NOMO-1 treated with dmso at 0.1 percent for 144 hours (cell line): ENCODE results near the gene OBSCN.
A peak's percentile ranks its signal among the peaks of the same experiment; 100 is the strongest.
"Not testable (repeated sequence)": the region's sequence is repeated elsewhere in the genome, so short reads cannot be mapped to it uniquely, and the experiment has no call there.

Source experiments
- DNase-seq: peaks from one replicate; lab custom pipeline; 2025; ENCODE audit not compliant: unreplicated experiment; lab: John Stamatoyannopoulos, UW

The OBSCN gene

GRCh38 chr1:228211531-228212414 is 3.9 kb downstream of the OBSCN start:
- DNase-seq, result no peak

DNA sequence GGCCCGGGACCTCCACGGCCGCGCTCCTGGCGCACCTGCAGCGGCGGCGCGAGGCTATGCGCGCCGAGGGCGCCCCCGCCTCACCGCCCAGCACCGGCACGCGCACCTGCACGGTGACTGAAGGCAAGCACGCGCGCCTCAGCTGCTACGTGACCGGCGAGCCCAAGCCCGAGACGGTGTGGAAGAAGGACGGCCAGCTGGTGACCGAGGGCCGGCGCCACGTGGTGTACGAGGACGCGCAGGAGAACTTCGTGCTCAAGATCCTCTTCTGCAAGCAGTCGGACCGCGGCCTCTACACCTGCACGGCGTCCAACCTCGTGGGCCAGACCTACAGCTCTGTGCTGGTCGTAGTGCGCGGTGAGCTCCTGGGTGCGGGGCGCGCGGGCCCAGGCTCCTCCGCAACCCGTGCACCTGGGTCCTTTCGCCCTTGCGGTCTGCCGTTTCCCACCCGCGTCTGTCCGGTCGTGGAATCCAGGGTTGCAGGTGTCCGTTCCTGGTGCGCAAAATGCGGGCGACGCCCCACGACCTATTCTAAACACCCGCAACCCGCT is 4.6 kb downstream of the OBSCN start:
- no peak for DNase-seq

DNA sequence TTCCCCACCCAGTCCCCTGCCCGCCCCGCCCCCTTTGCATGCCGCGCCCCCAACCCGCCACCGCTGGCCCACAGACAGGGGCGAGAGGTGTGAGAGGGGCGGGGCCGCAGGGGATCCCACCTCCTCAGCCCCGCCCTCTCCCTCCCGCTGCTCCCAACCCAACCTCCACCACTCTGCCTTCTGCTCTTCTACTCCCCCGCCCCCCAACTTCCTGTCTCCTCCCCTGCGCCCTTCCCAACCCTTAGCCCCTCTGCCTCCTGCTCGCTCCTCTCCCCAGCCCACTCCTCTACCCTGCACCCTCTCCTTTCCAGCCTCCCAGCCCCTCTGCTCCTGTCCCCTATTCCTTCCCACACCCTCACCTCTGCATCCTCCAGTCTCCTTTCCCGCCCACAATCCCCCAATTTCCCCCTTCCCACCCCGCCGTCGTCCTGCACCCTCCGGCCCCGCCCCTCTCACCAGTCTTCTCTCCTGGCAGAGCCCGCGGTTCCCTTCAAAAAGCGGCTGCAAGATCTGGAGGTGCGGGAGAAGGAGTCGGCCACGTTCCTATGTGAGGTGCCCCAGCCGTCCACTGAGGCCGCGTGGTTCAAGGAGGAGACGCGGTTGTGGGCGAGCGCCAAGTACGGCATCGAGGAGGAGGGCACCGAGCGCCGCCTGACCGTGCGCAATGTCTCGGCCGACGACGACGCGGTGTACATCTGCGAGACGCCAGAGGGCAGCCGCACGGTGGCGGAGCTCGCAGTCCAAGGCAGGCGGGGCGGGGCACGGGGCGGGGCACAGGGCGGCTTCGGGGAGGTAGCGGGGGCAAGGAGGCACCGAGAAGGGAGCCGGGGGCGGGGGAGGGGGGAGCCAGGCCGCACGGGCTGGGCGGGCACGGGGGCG is 5.4 kb downstream of the OBSCN start:
- peak; percentile 87 for DNase-seq

DNA sequence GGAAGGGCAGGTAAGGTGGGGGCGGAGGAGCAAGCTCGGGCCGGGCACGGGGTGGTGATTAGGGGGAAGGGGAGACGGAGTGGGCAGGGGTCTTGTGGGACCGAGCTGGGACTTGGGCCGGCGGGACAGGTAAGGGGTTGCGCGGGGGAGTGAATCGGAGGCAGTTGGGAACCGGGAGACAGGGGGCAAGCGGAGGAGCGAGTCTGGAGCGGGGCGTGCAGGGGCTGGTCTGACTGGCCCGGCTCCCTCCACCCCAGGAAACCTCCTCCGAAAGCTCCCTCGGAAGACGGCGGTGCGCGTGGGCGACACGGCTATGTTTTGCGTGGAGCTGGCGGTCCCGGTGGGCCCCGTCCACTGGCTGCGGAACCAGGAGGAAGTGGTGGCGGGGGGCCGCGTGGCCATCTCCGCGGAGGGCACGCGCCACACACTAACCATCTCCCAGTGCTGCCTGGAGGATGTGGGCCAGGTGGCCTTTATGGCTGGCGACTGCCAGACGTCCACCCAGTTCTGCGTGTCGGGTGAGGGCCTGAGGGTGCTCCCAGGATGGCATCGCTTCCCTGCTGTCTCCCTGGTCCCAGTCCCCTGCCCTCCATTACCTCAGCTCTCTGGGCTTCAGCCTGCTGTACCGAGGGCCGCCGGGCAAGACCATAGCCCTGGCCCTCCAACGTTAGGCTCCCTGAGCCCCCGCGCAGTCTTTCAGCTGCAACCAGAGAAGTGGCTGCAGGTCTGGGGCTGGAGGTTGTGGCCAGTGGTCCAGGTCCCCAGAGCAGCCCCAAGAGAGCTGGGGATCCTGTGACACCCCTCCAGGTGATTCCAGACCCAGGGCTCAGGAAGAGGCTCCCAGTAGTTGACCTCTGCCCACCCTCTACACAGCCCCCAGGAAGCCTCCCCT is 6.3 kb downstream of the OBSCN start:
- no peak for DNase-seq

DNA sequence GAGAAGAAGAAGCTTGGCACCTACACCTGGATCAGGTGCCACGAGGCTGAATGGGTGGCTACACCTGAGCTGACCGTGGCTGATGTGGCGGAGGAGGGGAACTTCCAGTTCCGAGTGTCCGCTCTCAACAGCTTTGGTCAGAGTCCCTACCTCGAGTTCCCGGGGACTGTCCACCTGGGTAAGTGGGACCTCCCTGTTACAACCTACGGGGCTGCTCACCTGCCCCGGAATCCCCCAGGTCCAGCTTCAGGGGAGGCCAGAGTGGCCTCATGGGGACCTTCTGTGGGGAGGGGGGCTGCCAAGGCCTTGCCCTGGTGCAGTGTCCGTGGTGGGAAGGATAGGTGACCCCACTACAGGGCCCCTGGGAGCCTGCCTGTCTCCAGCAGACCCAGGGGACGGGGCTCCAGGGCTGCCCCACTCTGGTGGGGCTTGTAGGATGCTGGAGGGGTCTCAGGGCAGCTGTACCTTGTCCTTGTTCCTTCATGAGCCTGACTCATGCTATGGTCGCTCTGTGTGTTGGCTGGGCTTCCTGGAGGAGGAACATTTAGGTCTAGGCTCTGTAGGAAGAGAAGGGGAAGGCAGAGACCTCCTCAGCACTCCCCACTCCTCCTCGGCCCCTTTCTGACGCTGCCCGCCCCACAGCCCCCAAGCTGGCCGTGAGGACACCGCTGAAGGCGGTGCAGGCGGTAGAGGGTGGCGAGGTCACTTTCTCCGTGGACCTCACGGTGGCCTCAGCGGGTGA is 7.2 kb downstream of the OBSCN start:
- no peak for DNase-seq

DNA sequence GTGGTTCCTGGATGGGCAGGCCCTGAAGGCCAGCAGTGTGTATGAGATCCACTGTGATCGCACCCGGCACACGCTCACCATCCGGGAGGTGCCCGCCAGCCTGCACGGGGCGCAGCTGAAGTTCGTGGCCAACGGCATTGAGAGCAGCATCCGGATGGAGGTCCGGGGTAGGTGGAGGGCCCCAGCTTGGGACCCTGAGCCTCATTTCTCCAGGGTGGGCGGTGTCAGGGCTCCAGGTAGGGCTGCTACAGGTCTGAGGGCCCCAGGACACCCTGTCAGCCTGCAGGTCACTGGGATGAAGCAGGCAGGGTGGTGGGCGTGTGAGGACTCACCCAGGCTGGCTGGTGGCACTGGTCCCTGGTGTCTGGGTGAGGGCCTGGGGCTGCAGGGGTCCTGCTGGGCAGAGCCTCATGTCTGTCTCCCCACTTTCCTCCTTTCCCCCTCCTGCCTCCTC is 7.8 kb downstream of the OBSCN start:
- no peak for DNase-seq

DNA sequence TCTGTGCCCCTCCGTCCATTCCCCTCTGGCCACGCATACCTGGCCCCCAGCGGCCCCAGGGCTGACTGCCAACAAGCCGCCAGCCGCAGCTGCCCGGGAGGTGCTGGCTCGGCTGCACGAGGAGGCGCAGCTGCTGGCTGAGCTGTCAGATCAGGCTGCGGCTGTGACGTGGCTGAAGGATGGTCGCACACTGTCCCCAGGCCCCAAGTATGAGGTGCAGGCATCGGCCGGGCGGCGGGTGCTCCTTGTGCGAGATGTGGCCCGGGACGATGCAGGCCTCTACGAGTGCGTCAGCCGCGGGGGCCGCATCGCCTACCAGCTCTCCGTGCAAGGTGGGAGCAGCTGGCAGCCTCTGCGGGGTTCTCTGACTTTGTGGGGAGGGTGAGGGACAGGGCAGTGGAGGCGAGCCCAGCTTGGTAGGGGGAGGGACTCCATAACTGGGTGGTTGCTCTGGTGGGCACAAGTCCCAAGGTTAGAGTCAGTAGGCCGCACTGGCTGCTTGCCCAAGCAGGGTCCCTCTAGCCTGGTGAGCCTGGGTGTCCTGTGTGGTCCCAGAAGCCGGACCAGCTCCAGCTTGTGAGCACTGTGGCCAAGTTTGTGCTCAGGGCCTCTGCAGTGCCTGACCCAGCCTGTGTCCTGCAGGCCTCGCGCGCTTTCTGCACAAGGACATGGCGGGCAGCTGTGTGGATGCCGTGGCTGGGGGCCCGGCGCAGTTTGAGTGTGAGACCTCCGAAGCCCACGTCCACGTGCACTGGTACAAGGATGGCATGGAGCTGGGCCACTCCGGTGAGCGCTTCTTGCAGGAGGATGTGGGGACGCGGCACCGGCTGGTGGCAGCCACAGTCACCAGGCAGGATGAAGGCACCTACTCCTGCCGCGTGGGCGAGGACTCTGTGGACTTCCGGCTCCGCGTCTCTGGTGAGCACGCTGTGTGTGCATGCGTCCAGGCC is 8.8 kb downstream of the OBSCN start:
- DNase-seq, result no peak

- DNase-seq, result no peak
These were observed 9.9 kb downstream of the OBSCN start for GRCh38 chr1:228217551-228218344.

- DNase-seq, result no peak
These were observed 10.8 kb downstream of the OBSCN start for GRCh38 chr1:228218513-228219244.

DNA sequence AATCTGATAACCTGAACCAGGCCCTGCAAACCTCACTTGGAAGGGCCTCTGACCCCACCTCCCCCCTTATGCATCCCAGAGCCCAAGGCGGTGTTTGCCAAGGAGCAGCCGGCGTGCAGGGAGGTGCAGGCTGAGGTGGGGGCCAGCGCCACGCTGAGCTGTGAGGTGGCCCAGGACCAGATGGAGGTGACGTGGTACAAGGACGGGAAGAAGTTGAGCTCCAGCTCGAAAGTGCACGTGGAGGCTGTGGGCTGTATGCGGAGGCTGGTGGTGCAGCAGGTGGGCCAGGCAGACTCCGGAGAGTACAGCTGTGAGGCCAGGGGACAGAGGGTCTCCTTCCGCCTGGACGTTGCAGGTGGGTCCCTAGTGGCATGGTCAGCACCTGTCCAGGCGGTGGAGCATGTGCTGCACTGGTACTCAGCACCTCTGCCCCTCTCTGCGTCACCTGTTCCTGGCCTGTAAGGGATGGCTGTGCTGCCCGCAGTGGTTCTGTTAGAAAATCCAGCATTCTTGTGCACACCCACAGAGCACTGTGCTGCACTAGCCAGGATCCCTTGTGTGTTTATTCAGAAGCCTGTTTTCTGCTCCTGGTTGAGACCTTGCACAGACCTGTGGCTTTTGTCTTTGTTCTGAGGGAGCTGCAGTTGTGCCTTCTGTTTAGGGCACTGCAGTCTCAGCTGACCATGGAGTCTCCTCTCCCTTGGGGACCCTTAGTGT is 11.6 kb downstream of the OBSCN start:
- no peak for DNase-seq

DNA sequence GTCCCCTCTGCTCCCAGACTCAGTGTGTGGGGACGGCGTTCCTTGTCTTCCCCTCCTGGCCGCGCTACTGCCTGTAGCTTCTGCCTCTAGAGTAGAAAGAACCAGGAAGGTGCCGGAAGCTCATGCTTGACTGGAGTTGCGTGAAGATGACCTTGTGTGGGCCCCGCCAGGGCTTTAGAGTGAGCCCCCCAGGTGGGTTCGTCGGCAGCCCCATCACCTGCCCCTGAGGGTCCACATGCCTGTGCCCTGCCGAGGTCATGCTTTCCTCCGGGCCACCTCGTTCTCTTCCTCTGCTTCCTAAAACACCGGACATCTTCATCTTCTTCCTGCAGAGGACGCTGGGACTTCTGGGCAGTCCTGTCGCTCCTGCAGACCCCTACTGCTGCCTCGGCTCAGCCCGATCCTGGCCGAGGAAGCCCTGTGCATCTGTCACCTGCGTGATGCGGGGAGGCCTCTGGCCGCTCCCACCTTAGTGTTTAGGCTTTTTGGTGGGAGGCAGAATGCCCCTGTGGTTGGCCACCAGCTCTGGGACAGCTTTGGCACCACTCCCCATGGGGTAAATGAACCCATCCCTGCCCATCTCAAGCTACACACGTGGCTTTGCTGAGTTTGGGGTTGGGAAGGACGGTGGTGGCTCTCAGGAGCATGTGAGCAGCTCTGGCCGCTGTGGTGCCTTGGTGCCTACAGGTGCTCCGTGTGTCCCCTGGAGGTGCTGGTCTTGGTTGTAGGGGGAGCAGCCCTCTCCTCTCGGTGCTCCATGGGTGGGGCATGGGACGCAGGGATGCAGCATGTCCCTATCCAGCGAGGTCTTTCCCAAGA is 12.3 kb downstream of the OBSCN start:
- DNase-seq, result no peak

DNA sequence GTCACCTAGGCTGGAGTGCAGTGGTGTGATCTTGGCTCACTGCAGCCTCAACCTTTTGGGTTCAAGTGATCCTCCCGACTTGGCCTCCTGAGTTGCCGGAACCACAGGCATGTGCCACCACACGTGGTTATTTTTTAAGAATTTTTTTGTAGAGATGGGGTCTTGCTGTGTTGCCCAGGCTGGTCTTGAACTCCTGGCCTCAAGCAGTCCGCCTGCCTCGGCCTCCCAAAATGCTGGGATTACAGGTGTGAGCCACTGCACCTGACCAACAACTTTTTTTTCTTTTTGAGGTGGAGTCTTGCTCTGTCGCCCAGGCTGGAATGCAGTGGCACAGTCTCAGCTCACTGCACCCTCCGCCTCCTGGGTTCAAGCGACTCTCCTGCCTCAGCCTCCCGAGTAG is 13.3 kb downstream of the OBSCN start:
- DNase-seq, result not testable (repeated sequence)

- no peak for DNase-seq
These were observed 14.7 kb downstream of the OBSCN start for GRCh38 chr1:228222548-228222947.

DNA sequence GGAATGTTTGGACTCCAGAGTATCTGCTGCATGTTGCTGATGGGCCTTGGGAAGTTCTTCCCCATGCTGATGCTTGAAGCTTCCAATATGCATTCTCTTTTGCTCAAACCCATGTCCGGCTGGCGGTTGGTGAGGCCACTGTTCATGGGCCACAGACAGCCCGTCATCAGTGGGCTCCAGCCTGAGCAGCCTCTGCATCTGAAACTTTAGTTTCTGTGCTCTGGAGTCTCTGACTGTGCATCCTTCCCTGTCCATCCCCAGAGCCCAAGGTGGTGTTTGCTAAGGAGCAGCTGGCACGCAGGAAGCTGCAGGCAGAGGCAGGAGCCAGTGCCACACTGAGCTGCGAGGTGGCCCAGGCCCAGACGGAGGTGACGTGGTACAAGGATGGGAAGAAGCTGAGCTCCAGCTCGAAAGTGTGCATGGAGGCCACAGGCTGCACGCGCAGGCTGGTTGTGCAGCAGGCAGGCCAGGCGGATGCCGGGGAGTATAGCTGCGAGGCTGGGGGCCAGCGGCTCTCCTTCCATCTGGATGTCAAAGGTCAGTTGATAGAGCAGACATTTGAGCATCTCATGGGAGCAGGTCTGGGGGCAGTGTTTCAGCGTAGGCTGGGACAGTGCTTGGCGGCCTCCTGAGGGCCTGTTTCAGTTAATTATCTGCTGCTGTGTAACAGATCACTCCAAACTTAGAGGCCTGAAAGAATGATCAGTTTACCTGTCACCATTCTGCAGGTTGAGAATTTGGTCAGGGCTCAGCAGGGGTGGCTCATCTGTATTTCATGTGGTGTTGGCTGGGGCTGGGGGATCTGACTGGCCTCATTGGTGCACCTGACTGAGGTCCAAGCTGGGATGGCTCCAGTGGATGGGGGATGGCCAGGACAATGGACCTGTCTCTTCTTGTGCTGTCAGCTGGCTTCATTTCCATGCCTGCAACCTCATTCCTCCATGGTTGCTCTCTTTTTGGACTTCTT is 16.6 kb downstream of the OBSCN start:
- DNase-seq, result no peak
